Duodenal mucosa (tissue), 2 donors: ENCODE data around the gene NCOA7.
A peak's percentile ranks its signal among the peaks of the same experiment; 100 is the strongest.
"Not testable (repeated sequence)": the region's sequence is repeated elsewhere in the genome, so short reads cannot be mapped to it uniquely, and the experiment has no call there.

ENCODE experiments used
- H3K27ac ChIP-seq: one replicate; pipeline ENCODE4 v1.7.0; 2013; ENCODE audit warnings: low read depth, low read length
- H3K27me3 ChIP-seq, 2 donors: one replicate each; pipeline ENCODE4 v1.7.0; 2013; ENCODE audit warnings: low read length in 2 of 2, control low read depth in 1 of 2; ENCODE audit not compliant: insufficient read depth in 2 of 2, control insufficient read depth in 1 of 2
- H3K36me3 ChIP-seq, 2 donors: one replicate each; pipeline ENCODE4 v1.7.0; 2013; ENCODE audit warnings: low read length in 2 of 2, control low read depth in 1 of 2; ENCODE audit not compliant: insufficient read depth in 2 of 2, control insufficient read depth in 1 of 2
- H3K4me1 ChIP-seq, 2 donors: one replicate each; pipeline ENCODE4 v1.7.0; 2013; ENCODE audit warnings: low read length in 2 of 2, control low read depth in 1 of 2; ENCODE audit not compliant: insufficient read depth in 2 of 2, control insufficient read depth in 1 of 2
- H3K4me3 ChIP-seq, 2 donors: one replicate each; pipeline ENCODE4 v1.7.0; 2013; ENCODE audit warnings: low read length in 2 of 2, low read depth in 1 of 2
- H3K9ac ChIP-seq, 2 donors: one replicate each; pipeline ENCODE4 v1.7.0; 2013; ENCODE audit warnings: low read length in 2 of 2, low read depth in 1 of 2
- H3K9me3 ChIP-seq, 2 donors: one replicate each; pipeline ENCODE4 v1.7.0; 2013; ENCODE audit warnings: low read length in 2 of 2, control low read depth in 1 of 2; ENCODE audit not compliant: control insufficient read depth in 1 of 2

Gene NCOA7

GRCh38 chr6:125776107-125776826 is 14.5 kb upstream of the NCOA7 start:
- H3K9me3 ChIP-seq, H3K36me3 ChIP-seq, H3K27me3 ChIP-seq, H3K4me1 ChIP-seq, H3K9ac ChIP-seq, H3K27ac ChIP-seq, H3K4me3 ChIP-seq: not testable (repeated sequence)

DNA sequence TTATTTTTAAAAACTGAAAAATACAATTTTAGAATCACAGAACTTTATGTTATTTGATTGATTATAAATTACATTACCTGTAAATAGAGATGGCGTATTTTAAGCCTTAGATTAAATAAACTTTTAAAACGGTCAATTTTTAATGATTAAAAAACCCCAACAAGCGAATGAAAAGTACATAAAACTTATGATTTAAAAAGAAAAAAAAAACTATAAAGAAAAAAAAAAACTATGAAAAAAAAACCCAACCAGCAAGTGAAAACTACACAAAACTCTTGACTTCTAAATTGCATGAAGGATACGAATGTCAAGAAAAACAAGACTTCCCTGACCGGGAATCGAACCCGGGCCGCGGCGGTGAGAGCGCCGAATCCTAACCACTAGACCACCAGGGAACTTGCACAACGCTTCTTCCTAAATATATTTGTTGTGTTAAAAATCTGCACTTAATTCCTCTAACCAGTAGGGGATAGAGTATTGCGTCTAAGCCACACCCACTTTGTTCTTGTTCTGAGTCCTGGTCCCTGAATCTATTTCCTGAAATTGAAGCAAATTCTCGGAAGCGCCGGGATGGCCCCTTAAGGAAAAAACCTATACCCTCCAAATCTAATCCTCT is 10.7 kb upstream of the NCOA7 start:
- H3K4me1 ChIP-seq: peaks cover 4% of the 10 kb centered on the region in 2 donors
- no peaks in the 10 kb centered on the region for H3K27me3 ChIP-seq
- no peaks in the 10 kb centered on the region for H3K9me3 ChIP-seq
- H3K27ac ChIP-seq: peak overlapping the region; percentile 78
- peak overlapping the region; percentile 82 to 92 for H3K4me3 ChIP-seq
- no peaks in the 10 kb centered on the region for H3K36me3 ChIP-seq
- peak overlapping the region; percentile 79 to 84 for H3K9ac ChIP-seq

GRCh38 chr6:125780540-125781313 is 10.0 kb upstream of the NCOA7 start:
- Histone ChIP-seq H3K9ac (peak overlapping the region; percentile 79 to 84), H3K9me3 (no peaks in the 10 kb centered on the region), H3K36me3 (no peaks in the 10 kb centered on the region), H3K27ac (peak overlapping the region; percentile 78), H3K27me3 (no peaks in the 10 kb centered on the region), H3K4me1 (peaks cover 4% of the 10 kb centered on the region in 2 donors), H3K4me3 (peak overlapping the region; percentile 82 to 92)

- H3K9me3 ChIP-seq: no peaks in the 10 kb centered on the region
- no peaks in the 10 kb centered on the region for H3K27me3 ChIP-seq
- peak overlapping the region; percentile 79 to 84 for H3K9ac ChIP-seq
- no peaks in the 10 kb centered on the region for H3K36me3 ChIP-seq
- peaks cover 4% of the 10 kb centered on the region in 2 donors for H3K4me1 ChIP-seq
- H3K4me3 ChIP-seq: peak overlapping the region; percentile 82 to 92
- peak overlapping the region; percentile 78 for H3K27ac ChIP-seq
These were observed 9.4 kb upstream of the NCOA7 start for GRCh38 chr6:125781314-125781868.

GRCh38 chr6:125784365-125784764 is 6.4 kb upstream of the NCOA7 start:
- H3K27me3 ChIP-seq: no peaks in the 10 kb centered on the region
- H3K4me1 ChIP-seq: peaks cover 7 to 8% of the 10 kb centered on the region in 2 donors
- H3K4me3 ChIP-seq: no peak overlapping the region
- no peak overlapping the region for H3K9ac ChIP-seq
- H3K36me3 ChIP-seq: no peaks in the 10 kb centered on the region
- H3K27ac ChIP-seq: no peak overlapping the region
- H3K9me3 ChIP-seq: no peaks in the 10 kb centered on the region

- Histone ChIP-seq H3K4me3 (no peak overlapping the region), H3K9me3 (no peaks in the 10 kb centered on the region), H3K36me3 (no peaks in the 10 kb centered on the region), H3K27me3 (no peaks in the 10 kb centered on the region), H3K4me1 (peaks cover 12 to 17% of the 10 kb centered on the region in 2 donors), H3K27ac (no peak overlapping the region), H3K9ac (no peak overlapping the region)
These were observed 3.0 kb upstream of the NCOA7 start for GRCh38 chr6:125787791-125788190.

DNA sequence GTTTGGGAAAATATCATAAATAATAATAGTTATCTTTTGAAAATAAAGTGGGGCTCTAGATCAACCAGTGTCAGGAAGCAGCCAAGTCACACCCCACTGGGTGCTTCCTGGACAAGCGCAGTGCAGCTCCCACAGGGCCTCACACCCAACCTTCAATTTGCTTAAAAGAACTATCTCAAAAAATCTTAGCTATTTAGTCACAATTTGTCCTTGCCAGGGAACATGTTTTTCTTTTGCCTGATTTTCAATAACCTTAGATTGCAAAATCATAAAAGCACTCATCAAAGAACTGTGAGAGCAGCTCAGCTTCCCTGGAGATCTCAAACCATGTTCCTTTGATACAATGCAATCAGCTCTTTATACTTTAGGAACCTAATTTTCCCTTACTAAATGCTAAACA is 1.6 kb upstream of the NCOA7 start:
- peaks cover 17 to 27% of the 10 kb centered on the region in 2 donors for H3K4me1 ChIP-seq
- no peaks in the 10 kb centered on the region for H3K36me3 ChIP-seq
- H3K9ac ChIP-seq: peak overlapping the region in 1 of 2 donors; percentile 91
- H3K27ac ChIP-seq: peak overlapping the region; percentile 91
- H3K9me3 ChIP-seq: no peaks in the 10 kb centered on the region
- H3K27me3 ChIP-seq: no peaks in the 10 kb centered on the region
- H3K4me3 ChIP-seq: no peak overlapping the region

DNA sequence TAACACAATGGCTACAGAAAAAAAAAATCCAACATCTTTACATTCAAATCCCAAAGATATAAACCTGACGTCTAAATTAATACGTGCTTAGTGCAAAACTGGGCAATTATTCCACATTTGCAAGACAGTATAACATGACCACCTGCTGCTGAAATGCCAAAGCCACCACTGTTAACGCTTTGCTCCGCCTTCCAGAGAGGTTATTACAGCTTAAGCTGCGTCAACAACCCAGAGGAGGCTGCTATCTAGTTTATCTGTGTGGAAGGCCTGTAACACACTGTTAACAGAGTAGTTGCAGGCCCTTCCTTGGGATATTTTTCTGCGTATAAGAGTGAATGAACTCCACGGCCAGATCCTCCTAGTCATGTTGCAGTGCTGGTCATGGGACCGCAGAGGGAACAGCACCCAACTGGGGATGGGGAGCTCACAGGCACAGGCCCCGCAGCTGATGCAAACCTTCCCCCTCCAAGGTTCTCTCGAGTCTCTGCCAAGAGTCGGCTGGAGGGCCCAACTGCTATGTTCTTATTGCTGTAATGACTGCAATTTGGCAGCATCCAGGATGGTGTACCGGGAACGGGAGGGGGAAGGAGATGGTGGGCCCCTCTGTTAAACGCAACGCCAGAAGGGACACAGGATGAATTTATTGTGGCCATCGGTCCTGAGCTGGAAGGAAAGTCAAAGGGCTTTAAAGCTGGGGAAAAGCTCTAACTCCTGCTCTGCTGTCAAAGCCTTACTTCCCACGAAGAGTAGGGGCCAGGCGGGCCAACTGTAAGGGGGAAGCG is 993 bp upstream of the NCOA7 start:
- Histone ChIP-seq H3K9me3 (no peaks in the 10 kb centered on the region), H3K4me1 (peaks cover 20 to 30% of the 10 kb centered on the region in 2 donors), H3K4me3 (peak overlapping the region; percentile 75 to 86), H3K36me3 (no peaks in the 10 kb centered on the region), H3K9ac (peak overlapping the region; percentile 91 to 94), H3K27ac (peak overlapping the region; percentile 91), H3K27me3 (no peaks in the 10 kb centered on the region)

GRCh38 chr6:125791151-125791819 is 525 bp downstream of the NCOA7 start:
- peak overlapping the region; percentile 75 to 86 for H3K4me3 ChIP-seq
- no peaks in the 10 kb centered on the region for H3K36me3 ChIP-seq
- peak overlapping the region; percentile 91 for H3K27ac ChIP-seq
- H3K27me3 ChIP-seq: no peaks in the 10 kb centered on the region
- peaks cover 29 to 42% of the 10 kb centered on the region in 2 donors for H3K4me1 ChIP-seq
- H3K9ac ChIP-seq: peak overlapping the region; percentile 91 to 94
- H3K9me3 ChIP-seq: no peaks in the 10 kb centered on the region
